Renal cortex interstitium (tissue), 11 donors: ENCODE results near the gene GREB1. TPM values are rescaled to one million over a fixed set of nuclear protein-coding genes. Genes with fewer than 3 reads are reported as not detected.

Experiments used
- DNase-seq, 11 donors: peaks; one replicate each; pipeline ENCODE4 v3.0.0-alpha.2; 2013; ENCODE audit warnings: low read depth in 9 of 11, low spot score in 4 of 11; ENCODE audit errors: extremely low read depth in 1 of 11
- polyA plus RNA-seq, 3 donors: library from polyadenylated mRNA; unstranded; fragments of 120-200 nt; gene quantifications; one replicate each; pipeline ENCODE4 v1.2.1, GENCODE V29; 2013; ENCODE audit not compliant: insufficient read length in 3 of 3

Gene GREB1
- polyA plus RNA-seq, 3 donors, result 12.2 to 14.6 (median 12.5) TPM

GRCh38 chr2:11505652-11506610, 27.9 kb upstream of the GREB1 start:
- no peak for DNase-seq

- DNase-seq, result no peak
Measured at GRCh38 chr2:11506611-11506969, 27.3 kb upstream of the GREB1 start.

GRCh38 chr2:11507517-11507916, 26.3 kb upstream of the GREB1 start:
- no peak for DNase-seq

- no peak for DNase-seq
Measured at GRCh38 chr2:11508279-11508678, 25.6 kb upstream of the GREB1 start.

- no peak for DNase-seq
Measured at GRCh38 chr2:11509657-11510360, 24.0 kb upstream of the GREB1 start.

- DNase-seq, result no peak
Measured at GRCh38 chr2:11512431-11512830, 21.4 kb upstream of the GREB1 start.

GRCh38 chr2:11513319-11513718, 20.5 kb upstream of the GREB1 start:
- DNase-seq, result no peak

- no peak for DNase-seq
Measured at GRCh38 chr2:11514081-11514730, 19.6 kb upstream of the GREB1 start.

GRCh38 chr2:11514904-11515303, 18.9 kb upstream of the GREB1 start:
- DNase-seq, result no peak

- no peak for DNase-seq
Measured at GRCh38 chr2:11515490-11515981, 18.3 kb upstream of the GREB1 start.

GRCh38 chr2:11516984-11517648, 16.7 kb upstream of the GREB1 start:
- DNase-seq, result no peak

GRCh38 chr2:11517906-11518305, 15.9 kb upstream of the GREB1 start:
- DNase-seq, result no peak

- no peak for DNase-seq
Measured at GRCh38 chr2:11520092-11520693, 13.7 kb upstream of the GREB1 start.

GRCh38 chr2:11521775-11522174, 12.1 kb upstream of the GREB1 start:
- DNase-seq, result no peak

- DNase-seq, result no peak
Measured at GRCh38 chr2:11524470-11524869, 9.4 kb upstream of the GREB1 start.

- no peak for DNase-seq
Measured at GRCh38 chr2:11525762-11526161, 8.1 kb upstream of the GREB1 start.

GRCh38 chr2:11527001-11527400, 6.8 kb upstream of the GREB1 start:
- DNase-seq, result no peak

- no peak for DNase-seq
Measured at GRCh38 chr2:11528228-11528627, 5.6 kb upstream of the GREB1 start.
